Endothelial cell of umbilical vein (primary cell): Measurements from ENCODE around the gene MISP3. TPM values are rescaled to one million over a fixed set of nuclear protein-coding genes. Genes with fewer than 3 reads are reported as not detected.

ENCODE experiments used
- BruUV-seq: library from RNA; stranded (reverse); fragments of 400-500 nt; replicated peaks from 2 replicates; lab custom pipeline; 2021; lab: Mats Ljungman, UMichigan
- CTCF ChIA-PET: fragments of 300-600, 350-600 bp; sonication (Branson Sonifier 250); formaldehyde crosslinking; loops from one replicate; lab custom pipeline; 2021; ENCODE audit warnings: antibody characterized with exemption, inconsistent platforms; lab: Charles Lee
- POLR2A ChIA-PET: fragments of 300-600, 350-600 bp; sonication (Branson Sonifier 250); formaldehyde crosslinking; loops from one replicate; lab custom pipeline; 2021; ENCODE audit warnings: antibody characterized with exemption, inconsistent platforms; lab: Charles Lee
- DNase-seq: peaks from one replicate; pipeline ENCODE4 v3.0.0-alpha.2; 2011; ENCODE audit warnings: low read depth, low spot score
- FAIRE-seq: peaks from 2 replicates; lab custom pipeline; 2011; peaks lifted over from hg19 to GRCh38; lab: Jason Lieb, UNC
- H2AFZ ChIP-seq: 2 replicates; pipeline ENCODE4 v1.6.0; 2012; ENCODE audit warnings: low read depth, low read length, control low read depth, inconsistent platforms
- H3K27ac ChIP-seq: 2 replicates; pipeline ENCODE4 v1.5.1; 2011; ENCODE audit warnings: low read depth, mild to moderate bottlenecking, control low read depth, low read length, moderate library complexity; ENCODE audit not compliant: insufficient read depth
- H3K27me3 ChIP-seq, 2 experiments: 2 replicates each; pipeline versions ENCODE4 v1.6.0 to v1.6.1; 2011; ENCODE audit warnings: low read length in 2 of 2, mixed read lengths in 1 of 2; ENCODE audit not compliant: control insufficient read depth in 2 of 2, insufficient read depth in 2 of 2
- H3K36me3 ChIP-seq, 2 experiments: 2 replicates in 1 of 2; 3 replicates in 1 of 2; pipeline ENCODE4 v1.5.1; 2011; ENCODE audit warnings: low read length in 2 of 2, mild to moderate bottlenecking in 1 of 2, moderate library complexity in 1 of 2; ENCODE audit not compliant: control insufficient read depth in 2 of 2, insufficient read depth in 2 of 2; ENCODE audit errors: extremely low read depth in 1 of 2
- H3K4me1 ChIP-seq: 3 replicates; pipeline ENCODE4 v1.5.1; 2011; ENCODE audit warnings: mild to moderate bottlenecking, low read length; ENCODE audit not compliant: control insufficient read depth, insufficient read depth; ENCODE audit errors: extremely low read depth
- H3K4me2 ChIP-seq: 2 replicates; pipeline ENCODE4 v1.6.1; 2011; ENCODE audit warnings: low read length, control low read depth, mixed read lengths; ENCODE audit not compliant: insufficient read depth
- H3K4me3 ChIP-seq, 3 experiments: fragments of 200-600 bp in 1 of 3; sonication (generic), shearing (Covaris generic) in 1 of 3; replicated peaks in 1 of 3; 2 replicates each; pipeline ENCODE4 v1.5.1; 2011 to 2016; ENCODE audit warnings: control low read depth in 3 of 3, low read length in 3 of 3, mild to moderate bottlenecking in 2 of 3, inconsistent platforms in 1 of 3, low read depth in 1 of 3, moderate library complexity in 1 of 3; ENCODE audit not compliant: insufficient read depth in 1 of 3
- H3K79me2 ChIP-seq: 2 replicates; pipeline ENCODE4 v1.6.0; 2012; ENCODE audit warnings: low read length, inconsistent platforms; ENCODE audit not compliant: control insufficient read depth, insufficient read depth
- H3K9ac ChIP-seq: replicated peaks from 2 replicates; pipeline ENCODE3; 2011; ENCODE audit warnings: low read length, control low read depth; ENCODE audit not compliant: insufficient read depth; ENCODE audit errors: extremely low read depth
- H3K9me1 ChIP-seq: replicated peaks from 3 replicates; pipeline ENCODE4 v1.6.0; 2011; ENCODE audit warnings: mild to moderate bottlenecking, low read length; ENCODE audit not compliant: control insufficient read depth, insufficient read depth; ENCODE audit errors: extremely low read depth
- H3K9me3 ChIP-seq: replicated peaks from 2 replicates; pipeline ENCODE4 v1.5.1; 2012; ENCODE audit warnings: low read length, inconsistent platforms; ENCODE audit not compliant: control insufficient read depth, insufficient read depth
- H4K20me1 ChIP-seq: replicated peaks from 2 replicates; pipeline ENCODE3; 2011; ENCODE audit warnings: mild to moderate bottlenecking, low read length; ENCODE audit not compliant: control insufficient read depth, insufficient read depth; ENCODE audit errors: extremely low read depth
- EZH2 ChIP-seq: IDR thresholded peaks from 2 replicates; pipeline ENCODE4 v1.6.1; 2012; ENCODE audit warnings: borderline replicate concordance, low read depth, mild to moderate bottlenecking, moderate library complexity, low read length, inconsistent platforms; ENCODE audit not compliant: severe bottlenecking
- FOS ChIP-seq: IDR thresholded peaks from 2 replicates; pipeline ENCODE4 v1.6.1; 2011; ENCODE audit warnings: mild to moderate bottlenecking, low read length, moderate library complexity, borderline replicate concordance; ENCODE audit not compliant: insufficient read depth
- GATA2 ChIP-seq: IDR thresholded peaks from 2 replicates; pipeline ENCODE4 v1.7.0; 2011; ENCODE audit warnings: low read depth, mild to moderate bottlenecking, moderate library complexity, mixed read lengths, low read length; ENCODE audit not compliant: insufficient read length, insufficient read depth
- JUN ChIP-seq: IDR thresholded peaks from 2 replicates; pipeline ENCODE4 v1.6.1; 2011; ENCODE audit warnings: borderline replicate concordance, low read depth; ENCODE audit not compliant: insufficient read length, insufficient read depth
- MYC ChIP-seq: IDR thresholded peaks from one replicate; pipeline ENCODE4 v1.6.1; 2011; ENCODE audit warnings: mild to moderate bottlenecking, low read depth, low read length
- POLR2A ChIP-seq: IDR thresholded peaks from 2 replicates; pipeline ENCODE4 v1.6.1; 2012; ENCODE audit warnings: low read depth, mild to moderate bottlenecking, control low read depth, low read length
- POLR2AphosphoS5 ChIP-seq: IDR thresholded peaks from 2 replicates; pipeline ENCODE4 v1.6.1; 2012; ENCODE audit warnings: low read depth, mild to moderate bottlenecking, control low read depth, low read length, moderate library complexity; ENCODE audit not compliant: insufficient read depth
- dilution Hi-C: fragments of 300-500 bp; cut with MboI; formaldehyde crosslinking; loops from one replicate; pipeline ENCODE4 v1.15.0; 2019; ENCODE audit warnings: low sequenced_read_pairs; ENCODE audit not compliant: extremely low pct_ligation_motif_present
- intact Hi-C: fragments of 100-400 bp; cut with micrococcal nuclease; formaldehyde crosslinking; loops from one replicate; pipeline ENCODE4 v1.10.0; 2022
- polyA plus RNA-seq, 4 experiments: library from polyadenylated mRNA; depleted of rRNA in 3 of 4; stranded (reverse) in 3 of 4; unstranded in 1 of 4; fragments of >200 nt; gene quantifications; 2 replicates each; pipeline versions ENCODE4 v1.2.1 to v1.2.3, GENCODE V29; 2011 to 2012; ENCODE audit warnings: missing spikeins in 1 of 4
- total RNA-seq: library from RNA; stranded (reverse); gene quantifications from 2 replicates; pipeline ENCODE4 v1.2.3, GENCODE V29; 2021
- TF ChIP-seq, protein P1 (sequence below), 2 donors: IDR thresholded peaks; 1 replicate in 1 of 2; 2 replicates in 1 of 2; pipeline ENCODE4 v1.5.1; 2011; ENCODE audit warnings: low read length in 2 of 2, mild to moderate bottlenecking in 2 of 2, moderate library complexity in 2 of 2, control low read depth in 1 of 2, inconsistent platforms in 1 of 2, low read depth in 1 of 2; ENCODE audit not compliant: insufficient read depth in 1 of 2; ENCODE audit errors: extremely low read depth in 1 of 2
- TF ChIP-seq, protein P2 (sequence below): IDR thresholded peaks from 2 replicates; pipeline ENCODE4 v1.6.1; 2011; ENCODE audit not compliant: insufficient read depth, insufficient read length

The MISP3 gene
- total and polyA plus RNA-seq, 2 donors (not counting 3 experiments of a cell fraction or from before 2014, with no cell fraction given): 0.26 to 0.31 TPM

DNA sequence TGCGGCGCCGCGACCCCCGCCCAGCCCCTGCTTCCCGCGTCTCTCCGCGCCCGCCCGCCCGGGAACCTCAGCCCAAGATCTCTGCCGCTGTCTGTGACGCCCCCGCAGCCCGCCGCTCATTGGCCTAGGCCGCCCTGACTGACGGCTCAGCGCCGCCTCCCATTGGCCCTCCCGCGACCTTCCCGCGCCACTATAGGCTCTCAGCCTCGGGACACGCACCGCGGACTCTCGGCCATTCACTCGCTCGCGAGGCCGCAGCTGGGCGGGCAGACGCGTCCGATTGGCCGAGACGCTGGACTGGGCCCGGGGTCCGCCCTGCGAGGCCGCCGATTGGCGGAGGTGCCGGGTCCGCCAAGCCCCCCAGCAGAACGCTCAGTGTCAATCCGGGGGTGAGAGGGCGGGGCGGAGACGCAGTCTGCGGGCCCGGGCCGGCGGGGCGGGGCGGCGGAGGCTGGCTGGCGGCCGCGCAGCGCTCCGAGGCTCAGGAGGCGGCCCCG, 45.1 kb downstream of the MISP3 start, which contains the start of gene PRKACA:
Gene PRKACA, minus strand, starts transcription at position 95 of the 497 bp plus-strand sequence. CDS start 215 bp downstream, outside the sequence.
- H3K9ac ChIP-seq: peak within 1 kb of the TSS; percentile 82
- BruUV-seq: no TSS peak
- H3K9me3 ChIP-seq: no peaks in the 10 kb centered on the region
- no peaks in the 10 kb centered on the region for H4K20me1 ChIP-seq
- ChIA-PET CTCF (interaction anchor here (0.7 to 2.1 kb wide), 3 partner anchors 19 to 31 kb away, joined by 3 to 10 read pairs (median 5); partner anchors contain the start of gene ASF1B), POLR2A (no interaction called here)
- H2AFZ ChIP-seq: peak within 1 kb of the TSS; percentile 53
- DNase-seq: peak; percentile 99
- H3K9me1 ChIP-seq: no peaks in the 10 kb centered on the region
- intact Hi-C loops: loop anchor here (1.0 to 2.0 kb wide), 4 partner anchors 19 to 237 kb away; partner anchors contain the start of genes ASF1B and SAMD1
- no peak for TF ChIP-seq POLR2A
- peak; percentile 47 for TF ChIP-seq EZH2
- TF ChIP-seq JUN: no peak
- peak within 1 kb of the TSS; percentile 67 to 84 (median 80) for H3K4me3 ChIP-seq
- peak; percentile 99 for FAIRE-seq
- H3K36me3 ChIP-seq: no peaks in the 10 kb centered on the region
- H3K4me1 ChIP-seq: peaks cover 25% of the 10 kb centered on the region
- H3K4me2 ChIP-seq: peak within 1 kb of the TSS; percentile 82
- dilution Hi-C loops: no loop called here
- peak within 1 kb of the TSS; percentile 94 for H3K27ac ChIP-seq
- no peaks in the 10 kb centered on the region for H3K27me3 ChIP-seq
- H3K79me2 ChIP-seq: peaks cover 27% of the 10 kb centered on the region

DNA sequence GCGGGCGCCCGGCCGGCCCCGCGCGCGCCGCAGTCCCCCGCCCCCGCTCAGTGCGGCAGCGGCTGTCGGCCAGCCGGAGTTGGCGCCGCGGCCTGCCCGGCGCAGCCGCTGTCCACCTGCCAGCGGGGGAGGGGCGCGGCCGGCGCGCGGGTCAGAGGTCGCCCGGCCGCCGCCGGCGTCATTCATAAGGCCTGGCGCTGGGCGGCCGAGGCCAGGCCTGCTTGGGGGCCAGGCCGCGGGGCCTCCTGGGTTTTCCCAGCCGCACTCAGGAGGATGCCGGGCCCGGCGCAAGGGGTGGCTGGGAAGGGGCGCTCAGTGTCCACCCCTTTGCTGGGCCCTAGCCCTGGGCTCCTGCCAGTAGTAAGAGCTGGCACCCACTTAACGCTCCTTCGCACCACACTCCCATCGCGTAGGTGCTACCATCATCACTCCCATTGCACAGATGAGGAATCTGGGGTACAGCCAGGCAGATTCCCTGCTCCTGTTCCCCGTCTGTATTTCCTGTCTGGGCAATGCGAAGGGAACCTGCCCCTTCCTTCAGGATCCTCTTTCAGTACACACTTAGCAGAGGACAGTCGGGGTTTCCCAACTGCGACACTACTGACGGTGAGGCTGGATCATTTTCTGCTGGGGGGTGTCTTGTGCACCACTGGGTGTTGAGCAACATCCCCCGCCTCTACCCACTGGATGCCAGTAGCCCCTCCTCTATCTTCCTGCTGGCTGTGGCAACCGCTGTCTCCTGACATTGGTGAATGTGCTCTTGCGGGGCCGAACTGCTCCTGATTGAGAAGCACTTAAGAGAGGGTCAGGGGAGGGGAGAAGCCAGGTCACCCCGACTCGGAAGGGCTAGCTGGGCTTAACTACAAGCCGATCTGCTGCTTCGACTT, 45.8 kb downstream of the MISP3 start:
- TF ChIP-seq FOS: no peak
- TF ChIP-seq, protein P1, sequence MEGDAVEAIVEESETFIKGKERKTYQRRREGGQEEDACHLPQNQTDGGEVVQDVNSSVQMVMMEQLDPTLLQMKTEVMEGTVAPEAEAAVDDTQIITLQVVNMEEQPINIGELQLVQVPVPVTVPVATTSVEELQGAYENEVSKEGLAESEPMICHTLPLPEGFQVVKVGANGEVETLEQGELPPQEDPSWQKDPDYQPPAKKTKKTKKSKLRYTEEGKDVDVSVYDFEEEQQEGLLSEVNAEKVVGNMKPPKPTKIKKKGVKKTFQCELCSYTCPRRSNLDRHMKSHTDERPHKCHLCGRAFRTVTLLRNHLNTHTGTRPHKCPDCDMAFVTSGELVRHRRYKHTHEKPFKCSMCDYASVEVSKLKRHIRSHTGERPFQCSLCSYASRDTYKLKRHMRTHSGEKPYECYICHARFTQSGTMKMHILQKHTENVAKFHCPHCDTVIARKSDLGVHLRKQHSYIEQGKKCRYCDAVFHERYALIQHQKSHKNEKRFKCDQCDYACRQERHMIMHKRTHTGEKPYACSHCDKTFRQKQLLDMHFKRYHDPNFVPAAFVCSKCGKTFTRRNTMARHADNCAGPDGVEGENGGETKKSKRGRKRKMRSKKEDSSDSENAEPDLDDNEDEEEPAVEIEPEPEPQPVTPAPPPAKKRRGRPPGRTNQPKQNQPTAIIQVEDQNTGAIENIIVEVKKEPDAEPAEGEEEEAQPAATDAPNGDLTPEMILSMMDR (IDR thresholded peaks at IDR 0.05; ENCODE audit: extremely low read depth in 1 of 2, insufficient read depth in 1 of 2, low read depth in 1 of 2, low read length in 2 of 2): no peak
- no peak for TF ChIP-seq EZH2
- no peak for TF ChIP-seq MYC
- no peak for TF ChIP-seq JUN
- peak; percentile 78 for TF ChIP-seq POLR2A
- no peak for TF ChIP-seq GATA2
- TF ChIP-seq, protein P2, sequence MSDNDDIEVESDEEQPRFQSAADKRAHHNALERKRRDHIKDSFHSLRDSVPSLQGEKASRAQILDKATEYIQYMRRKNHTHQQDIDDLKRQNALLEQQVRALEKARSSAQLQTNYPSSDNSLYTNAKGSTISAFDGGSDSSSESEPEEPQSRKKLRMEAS: no peak
- peak; percentile 81 for TF ChIP-seq POLR2AphosphoS5
- ChIA-PET CTCF (interaction anchor here (0.7 to 2.1 kb wide), 3 partner anchors 18 to 30 kb away, joined by 3 to 10 read pairs (median 5); partner anchors contain the start of gene ASF1B), POLR2A (no interaction called here)
- FAIRE-seq (peak; percentile 77), DNase-seq (peak; percentile 62)
- intact Hi-C loops: loop anchor here (1.0 kb wide), 1 partner anchor 18 kb away; the partner anchor contains the start of gene ASF1B
- peak overlapping the region; percentile 53 for H2AFZ ChIP-seq
- H3K4me1 ChIP-seq: peaks cover 18% of the 10 kb centered on the region
- peak overlapping the region in 2 of 3 experiments; percentile 39 to 45 for H3K4me3 ChIP-seq
- H3K9ac ChIP-seq: peak overlapping the region; percentile 82
- no peaks in the 10 kb centered on the region for H3K27me3 ChIP-seq
- no peaks in the 10 kb centered on the region for H3K9me3 ChIP-seq
- no peaks in the 10 kb centered on the region for H4K20me1 ChIP-seq
- no peaks in the 10 kb centered on the region for H3K9me1 ChIP-seq
- peaks cover 24% of the 10 kb centered on the region for H3K79me2 ChIP-seq
- peak overlapping the region; percentile 78 for H3K4me2 ChIP-seq
- H3K27ac ChIP-seq: peak overlapping the region; percentile 94
- H3K36me3 ChIP-seq: no peaks in the 10 kb centered on the region
- TSS peak; percentile 68 for BruUV-seq
- dilution Hi-C loops: no loop called here
